Kidney (tissue), 14 donors: Measurements from ENCODE around the gene RIMS4. TPM values are rescaled to one million over a fixed set of nuclear protein-coding genes. Genes with fewer than 3 reads are reported as not detected.

ENCODE experiments used
- DNase-seq, 5 donors: peaks; one replicate each; pipeline ENCODE4 v3.0.0-alpha.2; 2013 to 2020
- FAIRE-seq: peaks from 2 replicates; lab custom pipeline; 2012; peaks lifted over from hg19 to GRCh38; lab: Jason Lieb, UNC
- H3K27ac ChIP-seq, 2 donors: one replicate each; pipeline ENCODE4 v1.7.0; 2013; ENCODE audit warnings: low read depth in 2 of 2, low read length in 2 of 2, inconsistent platforms in 1 of 2
- H3K27me3 ChIP-seq: one replicate; pipeline ENCODE4 v1.7.1; 2013; ENCODE audit warnings: low read length, inconsistent platforms; ENCODE audit not compliant: control insufficient read depth, insufficient read depth
- H3K36me3 ChIP-seq, 3 donors: one replicate each; pipeline versions ENCODE4 v1.7.0 to v1.7.1; 2013; ENCODE audit warnings: low read length in 3 of 3, control low read depth in 1 of 3, inconsistent platforms in 1 of 3; ENCODE audit not compliant: insufficient read depth in 3 of 3, control insufficient read depth in 2 of 3
- H3K4me1 ChIP-seq, 3 donors: one replicate each; pipeline versions ENCODE4 v1.7.0 to v1.7.1; 2013; ENCODE audit warnings: low read length in 3 of 3, inconsistent platforms in 1 of 3, low read depth in 1 of 3; ENCODE audit not compliant: control insufficient read depth in 2 of 3, insufficient read depth in 2 of 3
- H3K4me3 ChIP-seq, 3 donors: one replicate each; pipeline versions ENCODE4 v1.7.0 to v1.8.1; 2013; ENCODE audit warnings: low read length in 3 of 3, control low read depth in 1 of 3, inconsistent platforms in 1 of 3
- H3K9ac ChIP-seq, 3 donors: one replicate each; pipeline versions ENCODE4 v1.7.0 to v1.7.1; 2013; ENCODE audit warnings: low read length in 3 of 3, control low read depth in 1 of 3, inconsistent platforms in 1 of 3
- H3K9me3 ChIP-seq, 3 donors: one replicate each; pipeline versions ENCODE4 v1.7.0 to v1.7.1; 2013; ENCODE audit warnings: low read length in 3 of 3, control low read depth in 1 of 3, inconsistent platforms in 1 of 3; ENCODE audit not compliant: control insufficient read depth in 2 of 3, insufficient read depth in 1 of 3
- CTCF ChIP-seq: IDR thresholded peaks from 3 replicates; pipeline ENCODE4 v1.5.1; 2012; ENCODE audit warnings: mild to moderate bottlenecking, moderate library complexity, borderline replicate concordance; ENCODE audit not compliant: insufficient read depth; ENCODE audit errors: extremely low read depth
- intact Hi-C: fragments of 100-400 bp; cut with DNase I; formaldehyde crosslinking; loops from one replicate; pipeline ENCODE4 v1.11.1; 2022
- polyA plus RNA-seq: library from polyadenylated mRNA; stranded (reverse); fragments of 350-450 nt; fragmentation: Illumina TruSeq; extraction: RNeasy Lipid Tissue Mini Kit (QIAGEN cat#74804); gene quantifications from one replicate; pipeline ENCODE4 v1.2.3, GENCODE V29; 2014; ENCODE audit warnings: low read depth, low replicate concordance; ENCODE audit not compliant: insufficient read depth
- total RNA-seq: library from RNA; stranded (reverse); fragmentation: NEBNext Ultra II Directional; extraction: Animal tissue kit (Norgen Biotek cat#: 25700); gene quantifications from one replicate; pipeline ENCODE4 v1.2.1, GENCODE V29; 2021
- donor health status: control.
- donor health status: control.
- donor health status: control.
- donor health status: control.
- donor health status: control.
- donor health status: DM: yes; HTN: yes; CAD: no.
- donor health status: Normal renal cell carcinoma (clear cell type).

The RIMS4 gene
- total and polyA plus RNA-seq, 2 donors from 2014 or later, result 0.13 TPM; not detected in 1

- H3K4me1 ChIP-seq, result no peaks in the 10 kb centered on the region
- H3K27ac ChIP-seq, result no peak overlapping the region
- intact Hi-C loops, result no loop called here
- no peaks in the 10 kb centered on the region for H3K9me3 ChIP-seq
- H3K27me3 ChIP-seq, result no peaks in the 10 kb centered on the region
- DNase-seq (no peak), FAIRE-seq (no peak)
- no peaks in the 10 kb centered on the region for H3K36me3 ChIP-seq
- TF ChIP-seq CTCF, result no peak
- no peak overlapping the region for H3K9ac ChIP-seq
- H3K4me3 ChIP-seq, result no peak overlapping the region
Observed at GRCh38 chr20:44849703-44850102, 39.4 kb upstream of the RIMS4 start.

- Histone ChIP-seq H3K27ac (no peak overlapping the region), H3K9me3 (no peaks in the 10 kb centered on the region), H3K27me3 (no peaks in the 10 kb centered on the region), H3K36me3 (no peaks in the 10 kb centered on the region), H3K9ac (no peak overlapping the region), H3K4me1 (no peaks in the 10 kb centered on the region), H3K4me3 (no peak overlapping the region)
- DNase-seq, result no peak
- intact Hi-C loops, result no loop called here
- TF ChIP-seq CTCF, result no peak
- FAIRE-seq, result no peak
Observed at GRCh38 chr20:44848254-44849015, 38.1 kb upstream of the RIMS4 start.

GRCh38 chr20:44843876-44844275, 33.5 kb upstream of the RIMS4 start:
- Histone ChIP-seq H3K27ac (no peak overlapping the region), H3K27me3 (no peaks in the 10 kb centered on the region), H3K9me3 (no peaks in the 10 kb centered on the region), H3K36me3 (no peaks in the 10 kb centered on the region), H3K9ac (no peak overlapping the region), H3K4me1 (no peaks in the 10 kb centered on the region), H3K4me3 (no peak overlapping the region)
- TF ChIP-seq CTCF, result no peak
- DNase-seq (no peak), FAIRE-seq (no peak)
- intact Hi-C loops, result no loop called here
